Neural progenitor cell (in vitro differentiated cells): ENCODE data around the gene PCSK2.

ENCODE experiments used
- CTCF ChIP-seq: fragments of 200-600 bp; sonication (generic); IDR thresholded peaks from 2 replicates; pipeline ENCODE4 v1.5.1; 2017; ENCODE audit warnings: antibody characterized with exemption, mild to moderate bottlenecking
- EZH2 ChIP-seq: fragments of 200-600 bp; sonication (generic); IDR thresholded peaks from 2 replicates; pipeline ENCODE4 v1.6.1; 2017; ENCODE audit warnings: antibody characterized with exemption, mild to moderate bottlenecking, moderate library complexity
- EZH2phosphoT487 ChIP-seq: fragments of 200-600 bp; sonication (generic); IDR thresholded peaks from 2 replicates; pipeline ENCODE4 v1.6.1; 2017; ENCODE audit warnings: antibody characterized with exemption

GRCh38 chr20:17395729-17396128, 168.9 kb downstream of the PCSK2 start:
- TF ChIP-seq CTCF (no peak), EZH2 (no peak), EZH2phosphoT487 (no peak)
